Choroid plexus epithelial cell (primary cell): ENCODE data around the gene PIGX.

Source experiments
- DNase-seq: peaks from one replicate; pipeline ENCODE4 v3.0.0-alpha.2; 2010; ENCODE audit warnings: low read depth
- H3K4me3 ChIP-seq: 2 replicates; pipeline ENCODE4 v1.5.1; 2011; ENCODE audit warnings: low read depth, mild to moderate bottlenecking, control low read depth, low read length, moderate library complexity
- TF ChIP-seq, protein P1 (sequence below): conservative IDR thresholded peaks from 2 replicates; pipeline ENCODE4 v1.5.1; 2011; ENCODE audit warnings: low read depth, mild to moderate bottlenecking, control low read depth, inconsistent platforms, low read length, moderate library complexity

The PIGX gene

DNA sequence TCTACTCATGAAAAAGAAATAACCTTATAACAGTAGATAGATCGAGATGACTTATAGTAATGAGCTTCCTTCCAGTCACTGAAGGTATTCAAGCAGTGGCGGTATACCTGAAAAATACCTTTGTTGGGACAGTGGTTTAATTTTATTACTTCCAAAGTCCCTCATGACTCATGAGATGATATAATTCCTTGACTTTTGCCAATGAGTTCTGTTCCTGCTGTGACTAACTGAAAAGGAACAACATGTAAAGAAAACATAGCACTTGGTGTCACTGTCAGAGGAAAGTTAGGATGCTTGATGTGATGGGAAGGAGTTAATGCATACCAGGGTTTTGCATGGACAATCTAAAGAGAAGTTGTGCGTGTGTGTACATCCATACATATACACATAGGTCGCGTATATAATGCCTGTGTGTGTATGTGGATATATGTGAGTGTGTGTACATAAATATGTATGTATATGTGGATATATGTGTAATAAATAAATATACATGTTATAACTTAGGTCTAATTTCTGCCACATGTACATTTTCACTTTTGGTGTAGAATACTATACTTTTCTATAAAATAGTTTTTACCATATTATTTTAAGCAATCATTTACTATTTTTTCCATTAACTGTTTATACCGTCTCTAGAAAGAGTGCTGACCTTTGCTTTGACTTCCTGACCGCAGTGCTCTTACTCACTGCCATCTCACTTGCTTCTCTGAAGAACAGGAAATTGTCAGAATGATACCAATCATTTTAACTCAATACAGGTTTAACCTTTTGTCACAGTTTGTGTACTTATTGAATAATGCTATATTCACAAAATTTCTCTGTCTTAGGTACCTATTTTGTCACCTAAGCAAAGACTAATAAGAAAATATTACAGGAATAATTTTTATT lies 14.9 kb downstream of the PIGX start:
- TF ChIP-seq, protein P1, sequence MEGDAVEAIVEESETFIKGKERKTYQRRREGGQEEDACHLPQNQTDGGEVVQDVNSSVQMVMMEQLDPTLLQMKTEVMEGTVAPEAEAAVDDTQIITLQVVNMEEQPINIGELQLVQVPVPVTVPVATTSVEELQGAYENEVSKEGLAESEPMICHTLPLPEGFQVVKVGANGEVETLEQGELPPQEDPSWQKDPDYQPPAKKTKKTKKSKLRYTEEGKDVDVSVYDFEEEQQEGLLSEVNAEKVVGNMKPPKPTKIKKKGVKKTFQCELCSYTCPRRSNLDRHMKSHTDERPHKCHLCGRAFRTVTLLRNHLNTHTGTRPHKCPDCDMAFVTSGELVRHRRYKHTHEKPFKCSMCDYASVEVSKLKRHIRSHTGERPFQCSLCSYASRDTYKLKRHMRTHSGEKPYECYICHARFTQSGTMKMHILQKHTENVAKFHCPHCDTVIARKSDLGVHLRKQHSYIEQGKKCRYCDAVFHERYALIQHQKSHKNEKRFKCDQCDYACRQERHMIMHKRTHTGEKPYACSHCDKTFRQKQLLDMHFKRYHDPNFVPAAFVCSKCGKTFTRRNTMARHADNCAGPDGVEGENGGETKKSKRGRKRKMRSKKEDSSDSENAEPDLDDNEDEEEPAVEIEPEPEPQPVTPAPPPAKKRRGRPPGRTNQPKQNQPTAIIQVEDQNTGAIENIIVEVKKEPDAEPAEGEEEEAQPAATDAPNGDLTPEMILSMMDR, result no peak
- DNase-seq, result peak; percentile 60
- H3K4me3 ChIP-seq, result no peak overlapping the region

DNA sequence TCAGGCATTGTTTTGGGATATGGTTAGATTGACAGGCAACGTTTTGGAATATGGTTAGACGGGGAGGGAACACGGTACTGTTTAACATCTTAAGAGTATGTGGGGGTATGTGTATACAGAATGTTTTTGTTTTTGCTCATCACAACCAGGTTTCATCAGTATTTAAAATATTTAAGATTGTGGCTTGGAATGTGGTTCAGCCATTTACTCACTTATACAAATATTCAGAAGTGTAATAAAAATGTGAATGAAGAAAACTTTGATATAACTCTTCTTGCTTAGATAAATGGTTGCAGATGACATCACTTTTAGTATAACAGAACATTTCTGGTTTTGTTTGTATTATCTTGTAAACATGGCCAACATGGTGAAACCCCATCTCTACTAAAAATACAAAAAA lies 23.6 kb downstream of the PIGX start:
- TF ChIP-seq, protein P1, result no peak
- no peak overlapping the region for H3K4me3 ChIP-seq
- DNase-seq, result peak; percentile 60

DNA sequence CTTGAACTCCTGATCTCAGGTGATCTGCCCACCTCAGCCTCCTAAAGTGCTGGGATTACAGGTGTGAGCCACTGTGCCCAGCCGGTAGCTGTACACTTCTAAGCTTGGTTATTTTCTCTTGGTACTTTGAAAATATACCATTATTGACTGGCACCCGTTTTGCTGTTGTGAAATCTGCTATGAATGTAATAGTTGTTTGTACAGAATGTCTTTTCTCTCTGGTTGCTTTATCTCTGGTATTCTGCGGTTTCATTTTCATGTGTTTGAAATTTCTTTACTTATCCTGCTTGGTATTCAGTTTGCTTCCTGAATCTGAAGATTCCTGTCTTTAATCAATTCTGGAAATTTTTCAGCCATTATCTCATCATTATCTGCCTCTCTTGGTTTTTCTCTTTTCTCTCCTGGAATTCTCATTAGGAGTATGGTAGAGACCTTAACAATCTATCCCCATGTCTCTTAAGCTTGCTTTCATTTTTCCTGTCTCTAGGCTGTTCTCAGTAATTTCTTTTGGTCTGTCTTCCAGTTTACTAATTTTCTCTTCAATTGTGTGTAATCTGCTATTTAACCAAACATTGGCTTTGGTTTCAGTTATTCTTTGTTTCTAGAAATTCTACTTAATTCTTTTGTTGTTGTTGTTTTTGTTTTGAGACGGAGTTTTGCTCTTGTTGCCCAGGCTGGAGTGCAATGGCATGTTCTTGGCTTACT lies 24.6 kb downstream of the PIGX start:
- peak; percentile 76 for DNase-seq
- TF ChIP-seq, protein P1, result no peak
- no peak overlapping the region for H3K4me3 ChIP-seq

DNA sequence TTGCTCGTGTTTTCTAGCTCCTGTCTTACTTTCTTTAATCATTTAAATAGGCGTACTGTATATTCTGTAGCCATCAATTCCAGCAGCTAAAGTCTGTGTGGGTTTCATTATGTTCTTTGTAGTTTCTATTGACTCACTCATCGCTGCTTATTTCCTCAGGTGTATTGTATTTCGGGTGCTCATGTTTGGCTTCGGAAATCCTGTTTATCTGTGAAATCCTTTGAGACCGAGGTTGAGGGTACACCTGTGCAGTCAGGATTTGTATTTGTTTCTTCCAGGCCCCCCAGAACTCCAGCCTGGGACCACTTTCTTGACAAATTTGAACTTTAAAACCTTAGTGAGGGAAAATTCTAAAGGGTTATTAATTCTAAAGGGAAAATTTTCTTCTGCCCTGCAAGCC lies 25.5 kb downstream of the PIGX start:
- no peak for DNase-seq
- no peak overlapping the region for H3K4me3 ChIP-seq
- TF ChIP-seq, protein P1, result no peak

DNA sequence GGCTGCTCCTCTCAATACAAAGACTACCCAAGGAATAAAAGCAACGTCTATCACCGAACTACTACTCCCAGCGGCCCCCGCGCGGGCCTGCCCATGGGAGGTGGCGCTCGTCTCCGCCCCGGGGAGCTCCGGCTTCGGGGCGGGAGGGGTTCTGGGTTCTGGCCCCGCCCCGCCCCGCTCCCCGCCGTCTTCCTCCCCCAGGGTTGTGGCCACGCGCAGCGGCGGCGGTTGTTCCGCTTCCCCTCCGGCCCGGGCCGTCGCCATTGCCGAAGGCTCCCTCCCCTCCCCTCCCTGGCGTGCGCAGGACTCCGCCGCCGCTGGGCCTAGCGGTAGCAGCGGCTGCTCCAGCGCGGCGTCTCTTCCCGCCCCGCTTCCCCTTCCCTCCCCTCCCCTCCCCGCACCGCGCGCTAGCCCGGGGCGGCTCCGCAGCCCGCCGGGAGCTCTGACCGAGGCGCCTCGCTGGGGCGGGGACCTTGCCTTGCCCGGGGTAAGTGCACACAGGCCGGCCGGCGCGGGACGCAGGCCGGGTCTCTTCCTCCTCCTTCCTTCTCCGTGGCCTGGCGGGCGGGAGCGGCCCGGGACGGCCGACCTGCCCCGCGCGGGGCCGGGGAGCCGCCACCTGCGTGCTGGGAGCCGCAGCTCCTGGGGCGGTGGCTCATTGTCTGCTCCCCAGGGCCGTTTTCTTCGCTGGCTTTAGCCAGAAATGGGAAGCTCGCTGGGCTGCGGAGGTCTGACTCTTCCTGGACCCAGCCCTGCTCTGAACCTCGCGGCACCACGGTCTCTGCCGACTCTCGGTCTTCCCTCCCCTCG lies 27.7 kb downstream of the PIGX start, which contains the start of gene PAK2:
Gene PAK2 (plus strand): TSS at position 187 of the 810 bp plus-strand sequence. CDS start 42,790 bp downstream, outside the sequence.
- TF ChIP-seq, protein P1, result peak; percentile 1
- peak; percentile 89 for DNase-seq
- peak within 1 kb of the TSS; percentile 70 for H3K4me3 ChIP-seq

DNA sequence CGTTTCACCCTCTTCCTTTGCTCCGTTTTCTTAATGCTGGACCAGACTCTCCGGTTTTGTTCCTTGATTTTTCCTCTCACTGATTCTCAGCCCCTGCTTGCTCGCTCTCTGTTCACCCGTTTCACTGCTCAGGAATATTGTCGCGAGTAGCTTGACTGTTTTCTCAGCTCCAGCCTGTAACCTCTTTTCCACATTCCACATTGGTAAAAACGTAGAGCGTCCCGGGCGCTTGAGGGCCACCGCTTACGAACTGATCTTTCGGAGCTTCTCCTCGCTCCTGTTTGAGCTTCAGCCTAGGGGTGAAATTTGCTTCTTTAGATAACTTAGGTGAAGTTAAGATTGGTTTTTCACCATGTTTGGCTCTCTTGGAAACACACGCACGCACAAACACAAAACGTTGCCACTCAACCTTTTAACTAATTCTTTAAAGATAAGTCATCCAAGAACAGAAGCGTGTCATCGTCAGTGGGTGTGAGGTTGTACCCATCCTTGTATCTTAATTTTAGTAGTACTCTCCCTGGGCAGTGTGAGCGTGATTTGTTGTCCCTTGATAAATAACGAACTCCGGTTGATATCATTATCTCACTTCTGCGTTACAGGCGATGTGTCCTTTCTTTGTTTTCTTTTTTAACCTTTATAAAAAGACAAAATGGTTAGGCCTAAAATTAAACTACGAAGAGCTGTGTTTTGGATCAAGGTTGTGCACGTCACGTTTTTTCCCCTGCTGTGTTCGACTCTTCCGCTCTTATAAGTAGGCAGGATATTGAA lies 28.5 kb downstream of the PIGX start:
- H3K4me3 ChIP-seq, result peak overlapping the region; percentile 70
- peak; percentile 84 for DNase-seq
- TF ChIP-seq, protein P1, result no peak
